GM19099 (cell line): ENCODE measurements around the gene GNPTG.

Experiments used
- POLR2A ChIP-seq: IDR thresholded peaks from 3 replicates; pipeline ENCODE4 v1.6.1; 2011; ENCODE audit warnings: low read depth; ENCODE audit not compliant: insufficient read length; ENCODE audit errors: extremely low read depth

Gene GNPTG

DNA sequence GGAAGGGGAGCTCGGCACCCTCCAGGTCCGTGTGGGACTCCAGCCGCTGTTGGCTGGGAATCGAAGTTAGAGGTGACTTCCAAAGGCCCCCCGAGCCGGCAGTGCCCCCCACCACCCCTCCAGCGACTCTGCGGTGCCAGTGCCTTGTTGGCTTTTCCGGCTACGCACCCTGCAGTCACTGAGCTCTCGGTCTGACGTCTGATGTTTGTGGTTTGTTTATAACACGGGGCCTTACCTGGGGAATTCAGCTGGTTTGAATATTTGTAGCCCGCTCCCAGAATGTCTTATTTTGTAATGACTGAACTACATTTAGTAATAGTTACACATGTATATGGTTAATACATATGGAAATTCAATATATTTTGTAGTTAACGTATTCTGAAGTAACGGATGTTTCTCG is 25.3 kb upstream of the GNPTG start:
- TF ChIP-seq POLR2A, result no peak

DNA sequence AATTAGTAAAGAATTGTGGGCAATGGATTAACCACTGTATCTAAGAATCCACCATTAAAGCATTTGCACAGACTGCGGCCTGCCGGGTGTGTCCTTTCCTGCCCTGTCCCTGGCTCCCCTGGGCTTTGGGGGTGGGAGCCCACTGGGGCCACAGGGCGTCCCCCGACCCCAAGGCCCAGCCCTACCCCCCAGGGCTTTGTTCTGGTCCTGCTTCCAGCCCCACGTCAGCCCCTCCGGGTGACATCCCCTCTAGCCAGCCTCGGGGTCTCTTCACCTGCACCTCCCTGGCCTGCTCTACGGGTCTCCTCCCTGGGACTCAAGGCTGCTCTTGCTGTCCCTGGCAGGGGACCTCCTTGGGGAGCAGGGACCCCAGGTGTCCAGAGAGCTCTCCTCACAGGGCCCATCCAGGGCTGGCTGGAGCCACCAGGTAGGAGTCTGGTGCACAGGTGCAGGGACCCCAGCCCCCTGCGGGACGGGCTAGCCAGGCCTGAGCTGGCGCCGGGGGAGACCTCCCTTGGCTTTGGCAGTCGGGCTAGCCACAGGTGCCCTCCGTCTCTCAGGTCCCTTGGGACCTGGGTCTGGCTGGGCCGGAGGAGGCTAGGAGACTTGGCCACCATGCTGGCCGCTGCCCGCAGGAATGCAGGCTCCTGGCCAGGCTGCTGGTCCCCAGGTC is 24.6 kb upstream of the GNPTG start:
- no peak for TF ChIP-seq POLR2A

DNA sequence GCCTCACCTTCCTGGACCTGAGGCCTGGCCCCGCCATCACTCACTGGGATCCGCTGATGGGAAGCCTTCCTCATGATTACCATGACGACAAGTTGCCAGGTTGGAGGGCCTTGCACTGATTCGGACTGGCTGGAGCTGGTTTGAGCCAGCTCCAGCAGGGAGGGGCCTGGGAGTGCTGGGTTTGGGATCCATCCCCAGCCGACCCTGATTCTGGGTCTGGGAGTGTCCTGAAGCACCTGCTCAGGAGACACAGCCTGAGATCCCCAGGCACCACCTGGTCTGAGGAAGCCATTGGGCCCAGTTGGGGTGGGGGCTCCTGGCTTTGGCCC is 24.1 kb upstream of the GNPTG start:
- TF ChIP-seq POLR2A, result no peak

DNA sequence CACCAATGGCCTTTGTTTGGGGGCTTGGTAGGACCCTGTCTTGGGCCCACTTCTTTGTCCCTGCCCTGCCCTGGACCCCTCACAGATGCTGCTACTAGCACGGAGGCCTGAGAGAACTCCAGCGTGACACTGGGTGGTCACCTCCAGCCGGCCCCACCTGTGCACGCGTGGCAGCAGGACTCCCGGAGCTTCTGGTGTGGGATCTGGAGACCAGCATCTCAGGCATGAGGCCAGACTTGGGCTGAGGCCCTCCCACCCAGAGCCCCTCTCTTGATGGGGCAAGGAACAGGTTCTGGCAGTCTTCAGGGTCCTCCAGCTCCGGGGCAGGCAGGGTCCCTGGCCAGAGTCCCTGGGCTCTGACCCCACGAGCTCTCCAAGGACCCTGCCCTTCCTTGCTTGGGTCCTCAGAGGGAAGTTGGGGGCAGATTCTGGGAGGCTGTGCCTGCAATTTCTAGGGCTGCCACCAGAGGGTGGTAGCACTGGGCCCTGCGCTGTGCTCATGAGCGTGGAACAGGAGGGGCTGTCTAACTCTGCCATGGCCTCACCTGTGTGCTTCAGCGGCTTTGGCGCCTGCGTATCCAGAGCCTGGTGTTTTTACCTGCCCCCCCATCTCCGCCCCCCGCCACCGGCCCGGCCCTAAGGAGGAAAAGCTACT is 21.3 kb upstream of the GNPTG start:
- no peak for TF ChIP-seq POLR2A

DNA sequence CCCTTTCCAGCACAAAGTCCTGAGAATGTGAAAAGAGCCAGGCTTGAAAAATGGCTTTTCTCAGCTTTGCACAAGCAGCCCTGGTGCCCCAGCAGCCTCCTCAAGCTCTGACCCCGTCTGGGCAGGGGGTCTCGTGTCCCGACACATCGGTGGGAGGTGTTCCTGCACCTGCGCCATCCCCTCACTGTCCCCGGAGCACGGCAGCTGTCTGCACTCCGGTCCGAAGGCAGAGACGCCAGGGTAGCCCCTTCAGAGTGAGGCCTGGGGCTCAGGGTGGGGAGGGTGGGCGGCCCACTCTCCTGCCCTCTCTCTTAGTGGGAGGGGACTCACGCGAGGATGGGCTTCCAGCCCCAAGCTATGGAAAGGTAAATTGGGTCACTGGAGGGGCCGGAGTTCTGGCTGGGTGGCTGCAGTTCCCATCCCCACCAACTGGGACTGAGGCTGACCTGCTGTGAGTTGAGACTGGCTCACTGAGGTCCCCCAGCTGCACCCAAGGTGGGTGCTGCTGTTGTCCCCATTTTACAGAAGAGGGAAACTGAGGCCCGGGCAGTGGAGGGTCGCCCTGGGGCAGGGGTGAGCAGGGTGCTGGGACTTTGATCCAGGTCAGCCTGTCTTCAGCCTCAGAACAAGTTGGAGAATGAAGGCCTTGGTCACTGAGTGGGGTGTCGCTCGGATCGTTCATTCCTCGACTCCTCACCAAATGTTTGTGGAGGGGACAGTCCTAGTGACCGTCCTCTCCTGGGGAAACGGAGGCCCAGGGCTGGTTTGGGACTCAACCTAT is 20.6 kb upstream of the GNPTG start:
- no peak for TF ChIP-seq POLR2A

DNA sequence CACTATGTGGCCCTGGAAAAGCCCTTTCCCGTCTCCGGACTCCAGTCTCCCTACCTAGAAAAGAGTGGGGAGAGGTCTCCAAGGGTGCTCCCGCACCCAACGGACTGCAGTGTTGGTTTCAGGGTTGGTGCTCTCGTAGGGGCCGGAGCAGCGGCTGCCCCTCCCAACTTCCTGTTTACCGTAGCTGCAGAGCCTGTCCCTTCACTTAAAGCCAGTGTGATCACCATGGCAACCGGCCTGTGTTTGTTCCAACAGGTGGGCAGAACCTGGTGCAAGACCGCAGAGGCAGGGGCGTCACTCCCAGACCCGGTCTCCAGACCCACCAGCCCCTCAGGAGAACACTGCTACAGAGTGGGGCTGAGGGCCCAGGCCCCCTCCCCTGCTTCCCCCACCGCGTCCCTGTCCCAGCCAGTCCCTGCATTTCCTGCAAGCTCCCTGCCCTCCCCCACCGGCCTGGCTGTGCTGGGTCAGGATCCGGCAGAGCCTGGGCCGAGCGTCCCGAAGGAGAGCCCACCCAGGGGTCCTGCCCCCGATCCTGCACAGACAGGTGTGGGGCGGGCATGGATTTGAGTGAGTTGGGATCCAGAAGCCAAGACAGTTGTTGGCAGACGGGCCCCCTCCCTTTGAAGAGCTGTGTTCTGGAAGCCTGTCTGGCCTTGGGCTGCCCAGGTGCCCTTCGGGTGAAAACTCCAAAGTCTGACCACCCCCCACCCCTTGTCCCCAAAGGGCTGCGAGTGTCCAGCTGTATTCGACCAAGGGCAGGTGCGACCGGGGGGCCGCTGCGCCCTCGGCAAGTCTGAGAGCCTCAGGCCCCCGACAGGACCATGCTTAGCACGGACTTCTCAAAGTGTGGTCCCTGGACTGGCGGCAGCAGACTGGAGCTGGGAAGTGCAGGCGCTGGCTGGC is 19.8 kb upstream of the GNPTG start:
- TF ChIP-seq POLR2A, result peak; percentile 26

DNA sequence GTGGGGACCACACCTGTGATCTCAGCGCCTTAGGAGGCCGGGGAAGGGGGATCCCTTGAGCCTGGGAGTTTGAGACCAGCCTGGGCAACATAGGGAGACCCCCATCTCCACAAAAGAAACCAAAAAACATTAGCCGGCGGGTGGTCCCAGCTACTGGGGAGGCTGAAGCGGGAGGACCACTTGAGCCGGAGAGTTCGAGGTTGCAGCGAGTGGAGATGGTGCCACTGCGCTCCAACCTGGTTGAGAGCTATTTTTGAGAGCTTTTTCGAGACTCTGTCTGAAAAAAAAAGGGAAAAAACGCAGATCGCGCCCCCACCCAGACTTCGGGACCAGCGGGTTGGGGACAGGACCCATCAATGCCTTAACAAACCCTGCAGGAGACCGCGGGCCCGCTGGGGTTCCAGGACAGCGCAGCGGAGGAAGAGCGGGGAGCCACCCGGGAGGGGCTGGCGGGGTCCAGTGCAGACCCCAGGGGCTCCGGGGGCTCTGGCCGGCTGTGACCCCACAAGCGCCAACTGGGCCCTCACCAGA is 19.0 kb upstream of the GNPTG start:
- TF ChIP-seq POLR2A, result no peak

DNA sequence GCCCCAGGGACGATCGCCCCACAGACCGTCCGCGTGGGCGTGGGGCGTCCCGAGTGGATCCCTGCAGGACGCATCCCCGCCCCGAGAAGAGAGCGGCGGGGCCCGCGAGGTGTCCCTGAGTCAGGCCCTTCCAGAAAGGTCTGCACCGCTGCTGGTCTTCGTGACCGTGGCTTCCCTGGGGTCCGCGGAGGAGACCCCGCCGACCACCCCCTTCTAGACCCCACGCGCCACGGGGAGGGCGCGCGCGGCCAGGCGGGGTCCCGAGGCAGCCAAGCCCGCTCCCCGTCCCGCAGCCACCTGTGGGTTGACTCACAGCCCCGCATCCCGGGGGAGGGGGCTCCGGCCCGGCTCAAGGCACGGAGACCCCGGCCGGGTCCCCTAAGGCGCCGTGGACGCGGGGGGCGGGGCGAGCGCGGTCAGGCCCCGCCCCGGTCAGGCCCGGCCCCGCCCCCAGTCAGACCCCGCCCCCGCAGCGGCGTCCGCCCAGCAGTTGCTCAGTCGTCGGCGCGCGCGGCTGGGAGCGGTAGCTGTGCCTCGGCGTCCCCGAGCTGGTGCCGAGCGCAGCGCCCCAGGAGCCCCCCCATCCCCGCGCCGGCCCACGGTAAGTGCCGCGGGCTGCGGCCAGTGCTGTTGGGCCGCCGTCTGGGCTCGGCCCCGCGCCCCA is 18.4 kb upstream of the GNPTG start, which contains the start of gene BAIAP3:
Gene BAIAP3, plus strand, starts transcription at position 497 of the 664 bp plus-strand sequence. CDS start 4,905 bp downstream, outside the sequence.
- no peak for TF ChIP-seq POLR2A

DNA sequence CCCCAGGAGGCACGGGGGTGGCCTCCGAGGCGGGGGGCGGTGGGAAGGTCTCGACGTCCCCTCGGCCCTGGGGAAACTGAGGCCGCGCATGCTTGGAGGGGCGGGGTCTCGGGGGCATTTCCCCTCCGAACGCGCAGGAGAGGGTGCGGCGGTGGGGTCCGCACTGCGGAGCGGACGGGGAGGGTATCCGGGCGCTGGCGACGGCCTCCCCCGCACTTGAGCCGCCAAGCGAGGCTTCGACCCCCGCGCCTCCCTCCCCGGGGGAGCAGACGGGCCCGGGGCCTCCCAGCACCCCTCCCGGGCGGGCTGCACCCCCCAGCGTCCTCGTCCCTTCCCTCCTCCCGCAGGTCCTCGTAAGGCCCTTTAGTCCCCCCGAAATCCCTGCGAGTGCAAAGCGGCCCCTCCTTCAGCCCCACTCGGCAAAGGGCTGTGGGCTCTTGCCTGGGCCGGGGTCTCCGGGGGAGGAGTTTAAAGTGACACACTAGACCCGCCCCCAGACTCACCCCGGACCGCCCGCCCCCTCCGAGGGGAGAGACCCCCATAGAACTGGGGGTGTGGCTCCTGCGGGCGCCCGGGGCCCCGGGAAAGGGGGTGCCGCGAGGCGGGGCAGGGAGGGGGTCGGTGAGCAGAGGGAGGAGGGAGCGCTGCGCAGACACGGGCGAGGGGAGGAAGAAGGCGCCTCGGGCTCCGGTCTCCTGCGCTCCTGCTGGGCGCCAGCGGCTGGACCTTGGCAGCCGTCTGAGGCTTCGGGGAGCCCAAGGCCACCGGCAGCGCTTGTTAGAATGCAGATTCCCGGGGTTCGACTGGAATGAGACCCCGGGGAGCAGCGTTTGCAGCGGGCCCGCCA is 17.7 kb upstream of the GNPTG start:
- no peak for TF ChIP-seq POLR2A

DNA sequence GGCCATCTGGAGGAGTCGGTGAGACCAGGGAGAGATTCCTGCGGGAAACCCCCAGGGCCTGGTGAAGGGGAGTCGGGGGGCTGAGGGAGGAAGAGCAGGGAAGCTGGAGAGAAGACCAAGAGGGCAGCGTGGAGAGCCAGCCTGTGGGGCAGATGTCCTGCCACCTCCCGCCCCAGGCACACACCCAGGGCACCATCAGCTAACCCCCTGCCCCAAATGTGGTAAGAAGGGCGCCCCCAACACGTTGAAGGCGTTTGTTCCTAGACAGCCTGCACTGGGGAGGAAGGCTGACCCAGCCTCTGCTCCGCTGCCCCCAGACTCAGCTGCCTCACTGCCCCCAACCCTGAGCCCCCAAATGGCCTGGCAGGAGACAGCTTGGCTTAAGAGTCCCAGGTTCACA is 17.0 kb upstream of the GNPTG start:
- TF ChIP-seq POLR2A, result no peak

DNA sequence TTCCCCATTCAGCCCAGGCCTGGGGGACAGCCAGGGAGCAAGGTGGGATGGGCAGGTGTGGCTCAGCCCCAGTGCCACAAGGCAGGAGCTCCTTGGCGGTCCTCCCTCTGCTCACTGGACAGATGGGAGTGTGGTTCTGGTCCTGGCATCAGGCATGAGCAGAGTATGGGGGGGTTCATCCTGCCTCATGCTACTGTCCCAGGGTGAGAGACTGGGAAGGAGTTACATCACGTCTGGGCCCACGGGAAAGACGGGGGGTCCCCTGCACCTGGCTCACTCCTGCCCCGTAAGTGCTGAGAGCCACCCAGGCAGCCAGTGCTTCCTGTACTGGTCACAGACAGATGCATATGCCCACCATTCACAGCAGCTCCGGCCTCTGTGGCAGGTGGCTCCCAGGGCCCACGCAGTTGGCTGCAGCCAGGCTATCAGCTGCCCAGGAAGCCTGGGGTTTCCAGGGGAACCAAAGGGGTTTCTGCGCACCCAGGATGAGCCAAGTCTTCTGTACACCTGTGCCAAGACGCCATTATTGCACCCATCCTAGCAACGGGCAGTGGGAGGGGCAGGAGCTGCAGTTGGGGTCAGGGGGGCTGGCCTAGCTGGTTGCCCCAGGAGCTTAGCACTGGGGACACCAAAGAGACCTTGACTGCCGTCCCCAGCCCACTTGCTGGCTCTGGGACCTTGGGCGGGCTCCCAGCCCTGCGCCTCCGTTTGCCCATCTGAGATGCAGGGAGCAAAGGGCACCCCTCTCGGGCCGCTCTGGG is 16.3 kb upstream of the GNPTG start:
- TF ChIP-seq POLR2A, result no peak

DNA sequence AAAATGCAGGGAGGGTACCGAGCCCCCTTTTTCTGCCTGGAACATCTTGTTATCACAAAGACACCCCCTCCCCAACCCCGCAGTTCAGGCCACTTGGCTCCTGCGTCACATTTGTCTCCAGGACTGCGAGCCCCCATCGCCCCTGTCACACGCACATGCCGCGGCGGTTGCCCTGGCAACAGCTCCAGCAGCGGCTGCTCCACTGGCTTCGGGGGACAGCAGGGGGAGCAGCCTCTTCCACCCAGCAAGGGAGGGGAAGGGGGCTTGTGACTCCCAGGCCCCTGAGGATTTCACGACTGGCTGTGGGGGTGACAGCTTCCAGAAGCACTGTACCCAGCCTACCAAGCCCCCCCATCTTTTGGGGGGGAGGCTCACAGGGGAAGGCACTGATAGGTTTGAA is 15.7 kb upstream of the GNPTG start:
- TF ChIP-seq POLR2A, result no peak

DNA sequence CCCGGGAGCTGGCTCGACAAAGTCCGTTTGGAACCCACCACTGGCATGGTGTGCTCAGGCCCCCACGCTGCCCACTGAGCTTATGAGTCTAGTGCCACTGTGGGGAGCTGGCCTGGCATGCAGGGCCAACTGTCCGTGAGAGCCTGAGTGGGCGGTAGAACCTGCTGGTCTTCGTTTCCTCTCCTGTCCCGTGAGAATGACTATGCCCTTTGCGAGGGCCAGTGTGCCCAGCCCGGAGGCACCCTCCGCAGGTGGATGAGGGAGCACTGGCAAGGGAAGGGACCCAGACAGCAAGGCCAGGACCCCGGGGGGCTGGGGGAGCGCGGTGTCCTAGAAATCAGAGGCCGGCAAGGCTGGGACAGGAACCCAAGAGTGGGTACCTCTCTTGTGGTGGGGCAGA is 15.1 kb upstream of the GNPTG start:
- TF ChIP-seq POLR2A, result no peak
